ENCODE data around the gene EDC4. TPM values are rescaled to one million over a fixed set of nuclear protein-coding genes. Genes with fewer than 3 reads are reported as not detected.

Gene EDC4
- total and polyA plus RNA-seq, 2 of the 8 experiments (the other 6 are each of a cell fraction or from before 2014, with no cell fraction given) = 58.5 to 72.7 TPM

- TF ChIP-seq RFX5 (IDR thresholded peaks at IDR 0.05; ENCODE audit: borderline replicate concordance, low read depth, low read length) (no peak), E2F6 (IDR thresholded peaks at IDR 0.05) (peak; percentile 56), HDAC2 (IDR thresholded peaks at IDR 0.05; ENCODE audit: borderline replicate concordance in 1 of 2, low read depth in 2 of 2, low read length in 2 of 2) (no peak; a peak in 1 of 4 replicates), CHD7 (IDR thresholded peaks at IDR 0.05; ENCODE audit: insufficient replicate concordance, low read length) (no peak), FOSL1 (IDR thresholded peaks at IDR 0.05; ENCODE audit: insufficient read depth, low read depth, low read length) (no peak), EP300 (IDR thresholded peaks at IDR 0.05; ENCODE audit: borderline replicate concordance in 1 of 2, low read depth in 2 of 2, low read length in 2 of 2) (no peak), ATF3 (IDR thresholded peaks at IDR 0.05; ENCODE audit: insufficient read depth, low read depth, low read length) (no peak)
Observed at GRCh38 chr16:67833415-67834241, 39.2 kb upstream of the EDC4 start (continued).

Data from H1 (cell line).